ENCODE measurements around the gene SLC24A4.

DNA sequence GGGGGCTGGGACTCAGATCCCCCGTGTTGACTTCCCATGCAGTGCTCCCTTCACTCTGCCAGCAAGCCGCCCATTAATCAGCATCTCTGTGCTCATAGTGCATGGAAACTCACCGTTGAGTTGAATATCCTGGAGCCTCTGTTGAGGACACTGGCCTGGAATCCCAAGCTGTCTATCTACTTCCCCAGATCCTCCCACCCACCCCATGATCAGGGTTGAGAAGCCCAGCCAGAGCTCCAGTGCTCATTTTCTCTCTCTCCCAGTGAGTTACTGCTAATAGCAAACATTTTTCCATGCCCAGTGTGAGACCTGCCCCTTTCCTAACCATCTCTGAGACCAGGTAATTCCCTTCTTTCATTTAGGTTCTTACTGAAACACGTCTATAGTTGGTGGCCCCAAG is 88.2 kb downstream of the SLC24A4 start:
- TF ChIP-seq POLR2A (IDR thresholded peaks at IDR 0.05; ENCODE audit: low read depth, low read length) (no peak), FOS (IDR thresholded peaks at IDR 0.05; ENCODE audit: low read depth, low read length) (no peak), CHD1 (IDR thresholded peaks at IDR 0.05; ENCODE audit: low read depth, low read length) (no peak), MAFK (IDR thresholded peaks at IDR 0.05; ENCODE audit: low read depth, low read length) (no peak), NFE2L2 (IDR thresholded peaks at IDR 0.05; ENCODE audit: low read depth, low read length) (no peak), CEBPB (IDR thresholded peaks at IDR 0.05; ENCODE audit: low read depth, low read length) (no peak), RFX5 (IDR thresholded peaks at IDR 0.05; ENCODE audit: low read depth, low read length) (no peak), RCOR1 (IDR thresholded peaks at IDR 0.05; ENCODE audit: insufficient replicate concordance, low read length) (no peak), SMC3 (IDR thresholded peaks at IDR 0.05; ENCODE audit: low read depth, low read length) (no peak), RAD21 (IDR thresholded peaks at IDR 0.05; ENCODE audit: low read length) (no peak)
- TF ChIP-seq, protein P1, sequence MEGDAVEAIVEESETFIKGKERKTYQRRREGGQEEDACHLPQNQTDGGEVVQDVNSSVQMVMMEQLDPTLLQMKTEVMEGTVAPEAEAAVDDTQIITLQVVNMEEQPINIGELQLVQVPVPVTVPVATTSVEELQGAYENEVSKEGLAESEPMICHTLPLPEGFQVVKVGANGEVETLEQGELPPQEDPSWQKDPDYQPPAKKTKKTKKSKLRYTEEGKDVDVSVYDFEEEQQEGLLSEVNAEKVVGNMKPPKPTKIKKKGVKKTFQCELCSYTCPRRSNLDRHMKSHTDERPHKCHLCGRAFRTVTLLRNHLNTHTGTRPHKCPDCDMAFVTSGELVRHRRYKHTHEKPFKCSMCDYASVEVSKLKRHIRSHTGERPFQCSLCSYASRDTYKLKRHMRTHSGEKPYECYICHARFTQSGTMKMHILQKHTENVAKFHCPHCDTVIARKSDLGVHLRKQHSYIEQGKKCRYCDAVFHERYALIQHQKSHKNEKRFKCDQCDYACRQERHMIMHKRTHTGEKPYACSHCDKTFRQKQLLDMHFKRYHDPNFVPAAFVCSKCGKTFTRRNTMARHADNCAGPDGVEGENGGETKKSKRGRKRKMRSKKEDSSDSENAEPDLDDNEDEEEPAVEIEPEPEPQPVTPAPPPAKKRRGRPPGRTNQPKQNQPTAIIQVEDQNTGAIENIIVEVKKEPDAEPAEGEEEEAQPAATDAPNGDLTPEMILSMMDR (conservative IDR thresholded peaks at IDR 0.05; ENCODE audit: low read depth, low read length), result no peak
- TF ChIP-seq, protein P2, sequence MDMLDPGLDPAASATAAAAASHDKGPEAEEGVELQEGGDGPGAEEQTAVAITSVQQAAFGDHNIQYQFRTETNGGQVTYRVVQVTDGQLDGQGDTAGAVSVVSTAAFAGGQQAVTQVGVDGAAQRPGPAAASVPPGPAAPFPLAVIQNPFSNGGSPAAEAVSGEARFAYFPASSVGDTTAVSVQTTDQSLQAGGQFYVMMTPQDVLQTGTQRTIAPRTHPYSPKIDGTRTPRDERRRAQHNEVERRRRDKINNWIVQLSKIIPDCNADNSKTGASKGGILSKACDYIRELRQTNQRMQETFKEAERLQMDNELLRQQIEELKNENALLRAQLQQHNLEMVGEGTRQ (IDR thresholded peaks at IDR 0.05; ENCODE audit: low read depth, low read length), result no peak

All from IMR-90 (cell line).